NCI-H146 (cell line): ENCODE data around the gene ISLR.

Source experiments
- DNase-seq: peaks from one replicate; lab custom pipeline; 2025; lab: John Stamatoyannopoulos, UW

ISLR gene

DNA sequence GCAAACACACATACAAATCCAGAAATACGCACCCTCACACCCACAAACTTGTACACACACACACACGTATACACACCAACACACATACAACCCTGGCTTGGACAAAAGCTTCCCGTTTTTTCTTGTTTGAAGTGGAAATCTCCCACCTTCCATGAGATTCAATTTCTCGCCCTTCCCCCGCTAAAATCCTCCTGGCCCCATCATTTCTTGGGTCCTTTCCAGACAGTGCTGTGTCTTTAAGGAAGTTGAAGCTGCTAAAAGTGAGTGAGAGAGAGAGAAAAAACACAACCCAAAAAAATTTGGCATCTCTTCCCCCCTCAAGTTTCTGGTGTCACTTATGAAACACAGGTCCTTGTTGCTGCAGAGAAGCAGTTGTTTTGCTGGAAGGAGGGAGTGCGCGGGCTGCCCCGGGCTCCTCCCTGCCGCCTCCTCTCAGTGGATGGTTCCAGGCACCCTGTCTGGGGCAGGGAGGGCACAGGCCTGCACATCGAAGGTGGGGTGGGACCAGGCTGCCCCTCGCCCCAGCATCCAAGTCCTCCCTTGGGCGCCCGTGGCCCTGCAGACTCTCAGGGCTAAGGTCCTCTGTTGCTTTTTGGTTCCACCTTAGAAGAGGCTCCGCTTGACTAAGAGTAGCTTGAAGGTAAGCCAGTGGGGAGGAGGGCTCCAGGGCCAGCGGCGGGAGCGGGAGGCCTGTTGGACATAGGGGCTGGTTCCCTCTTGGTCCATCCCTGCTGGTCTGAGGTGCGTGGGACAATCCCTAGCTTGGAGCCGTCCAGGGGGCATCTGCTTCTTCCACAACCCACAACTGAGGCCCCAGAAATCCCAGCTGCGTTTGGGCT lies at the start of gene ISLR:
Gene ISLR (plus strand): TSS at position 331 of the 839 bp plus-strand sequence. CDS start 1,149 bp downstream, outside the sequence.
- DNase-seq, result no peak

- DNase-seq, result no peak
These were observed 49.3 kb upstream of the ISLR start for GRCh38 chr15:74124196-74124595.

GRCh38 chr15:74124759-74125158 lies 48.8 kb upstream of the ISLR start:
- DNase-seq, result no peak

- peak; percentile 75 for DNase-seq
These were observed 46.1 kb upstream of the ISLR start for GRCh38 chr15:74127255-74127953.

DNA sequence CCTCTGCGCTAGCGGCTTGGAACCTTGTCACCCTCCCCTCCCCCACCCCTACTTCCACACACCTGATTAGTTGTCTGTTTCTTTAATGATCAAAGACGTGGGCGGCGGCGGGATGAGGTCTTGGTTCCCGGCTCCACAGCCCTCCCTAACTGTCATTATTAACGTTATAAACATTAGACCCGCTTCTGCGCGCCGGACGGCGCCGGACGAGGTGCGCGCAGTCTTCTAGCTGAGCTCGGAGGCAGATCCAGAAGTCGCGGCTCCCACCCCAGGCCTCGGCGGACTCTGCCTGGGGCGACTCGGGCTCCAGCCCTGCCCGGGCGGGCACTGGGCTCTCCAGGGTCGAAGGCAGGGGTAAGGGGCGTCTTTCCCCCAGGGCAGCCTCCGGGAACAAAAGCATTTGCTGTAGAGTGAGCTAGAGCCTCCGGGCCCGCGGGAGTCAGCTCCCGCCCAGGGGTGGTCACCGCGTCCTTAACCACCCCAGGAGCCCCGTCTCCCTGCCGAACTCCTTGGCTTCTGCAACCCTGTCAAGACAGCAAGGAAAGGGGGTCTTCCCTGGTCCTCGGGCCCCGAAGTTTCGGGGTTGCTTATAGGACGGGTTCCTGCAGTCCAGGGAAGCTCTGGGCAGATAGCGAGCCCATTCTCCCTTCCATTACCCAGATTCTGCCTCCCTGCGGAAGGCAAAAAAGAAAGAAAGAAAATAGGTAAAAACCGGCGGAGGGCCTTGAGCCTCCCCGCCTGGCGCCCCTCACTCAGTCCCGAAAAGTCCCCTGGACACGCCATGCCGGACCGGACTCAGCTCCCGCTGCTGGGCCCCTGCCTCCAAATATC lies 45.3 kb upstream of the ISLR start:
- no peak for DNase-seq

DNA sequence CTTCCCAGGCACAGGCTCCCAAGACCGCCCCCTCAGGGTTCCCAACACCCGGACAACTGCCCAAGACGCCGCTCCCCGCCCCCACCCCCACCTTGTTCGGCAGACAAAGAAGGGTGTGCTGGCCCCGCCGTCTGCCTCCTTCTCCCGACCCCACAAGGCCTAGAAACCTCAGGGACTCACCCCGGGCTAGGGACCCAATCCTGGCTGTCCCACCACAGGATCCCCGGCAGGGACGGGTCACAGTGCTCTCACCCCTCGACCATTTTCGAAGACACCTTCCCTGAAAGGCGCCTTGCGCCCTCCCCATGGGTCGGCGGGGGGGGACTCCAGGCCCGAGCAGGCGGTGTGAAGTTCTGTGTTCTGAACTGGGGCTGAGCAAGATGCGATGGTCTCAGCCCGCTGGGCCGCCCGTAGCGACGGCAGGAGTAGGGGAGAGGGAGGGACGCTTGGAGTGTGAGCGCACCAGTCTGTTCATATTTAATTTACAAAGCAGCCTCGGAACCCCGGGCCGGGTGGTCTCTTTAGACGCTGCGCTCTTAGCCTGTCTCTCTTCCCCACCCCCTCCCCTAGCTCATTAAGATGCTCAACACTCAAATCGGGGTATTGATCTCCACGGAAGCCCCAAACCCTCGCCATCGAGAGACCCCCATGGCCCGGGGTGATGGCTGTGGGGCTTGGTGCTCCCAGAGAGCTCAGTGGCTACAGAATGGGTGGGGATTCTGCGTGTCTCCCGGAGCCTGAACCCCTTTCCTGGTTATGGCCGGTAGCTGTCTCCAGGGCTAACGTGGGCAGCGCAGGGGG lies 44.5 kb upstream of the ISLR start:
- DNase-seq, result peak; percentile 11

DNA sequence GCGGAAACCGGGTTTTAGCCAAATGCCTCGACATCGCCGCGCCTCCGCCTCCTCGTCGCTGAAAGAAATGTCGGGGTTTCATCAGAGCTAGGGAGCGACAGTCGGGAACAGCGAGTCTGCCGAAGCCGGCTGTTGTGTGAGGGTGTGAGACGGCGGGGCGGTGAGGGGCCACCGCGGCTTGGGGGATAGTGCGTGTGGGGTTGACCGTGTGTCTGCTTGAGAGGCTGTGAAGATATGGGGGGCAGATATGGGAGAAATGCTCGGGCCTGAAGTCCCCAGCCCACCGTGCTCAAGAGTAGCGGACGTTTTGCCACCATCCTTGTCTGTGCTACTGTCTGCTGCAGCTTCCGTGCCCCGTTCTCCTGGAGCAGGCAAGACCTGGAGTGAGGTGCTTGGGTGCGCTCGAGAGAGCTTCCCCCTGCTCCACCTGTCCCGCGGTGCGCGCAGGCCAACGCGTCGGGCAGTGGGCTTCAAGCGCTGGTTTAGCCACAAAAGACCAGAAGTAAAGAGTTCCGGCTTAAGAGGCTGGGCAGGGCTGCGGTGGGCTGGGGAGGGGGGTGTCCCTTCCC lies 43.8 kb upstream of the ISLR start:
- DNase-seq, result peak; percentile 61

GRCh38 chr15:74130155-74130848 lies 43.2 kb upstream of the ISLR start, which contains the start of gene ISLR2:
ISLR2 (plus strand) TSS chr15:74130586; CDS start chr15:74132755, 2,169 bp downstream.
- peak; percentile 61 for DNase-seq

DNA sequence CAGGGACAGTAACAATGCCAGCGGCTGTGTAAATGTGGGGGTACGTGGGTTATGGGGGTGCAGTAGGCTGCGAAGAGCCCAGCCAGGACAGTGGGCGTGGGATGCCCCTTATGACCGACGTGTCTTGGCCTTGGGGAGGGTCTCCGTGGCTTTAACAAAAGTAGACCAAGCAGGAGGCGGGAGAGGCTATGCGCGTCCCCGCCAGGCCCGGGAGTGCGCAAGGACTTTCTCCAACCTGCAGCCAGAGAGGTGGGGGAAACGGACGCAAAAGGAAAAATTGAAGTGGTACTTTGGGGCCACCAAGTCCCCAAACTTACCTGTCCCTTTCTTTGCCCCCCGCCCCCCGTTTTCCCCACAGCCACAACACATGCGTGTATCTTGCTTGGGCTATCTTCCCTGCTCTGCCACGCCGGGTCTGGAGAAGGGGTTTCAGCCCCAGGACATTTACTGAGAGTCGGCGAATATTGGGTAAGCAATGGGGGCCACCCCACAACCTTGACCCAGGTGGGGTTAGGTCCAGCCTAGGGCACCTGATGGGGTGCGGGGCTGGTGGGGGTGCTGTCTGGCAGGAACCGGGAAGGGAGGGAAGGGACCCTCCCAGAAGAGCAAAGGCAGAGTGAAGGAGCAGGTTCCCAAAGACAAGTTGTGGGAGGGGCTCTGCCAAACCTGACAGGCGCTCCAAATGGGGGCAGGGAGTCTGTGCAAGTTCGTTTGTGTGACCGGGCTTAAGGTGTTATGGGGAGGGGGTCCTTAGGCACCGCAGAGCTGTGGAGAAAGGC lies 42.5 kb upstream of the ISLR start:
- no peak for DNase-seq

- no peak for DNase-seq
These were observed 41.7 kb upstream of the ISLR start for GRCh38 chr15:74131628-74132413.

DNA sequence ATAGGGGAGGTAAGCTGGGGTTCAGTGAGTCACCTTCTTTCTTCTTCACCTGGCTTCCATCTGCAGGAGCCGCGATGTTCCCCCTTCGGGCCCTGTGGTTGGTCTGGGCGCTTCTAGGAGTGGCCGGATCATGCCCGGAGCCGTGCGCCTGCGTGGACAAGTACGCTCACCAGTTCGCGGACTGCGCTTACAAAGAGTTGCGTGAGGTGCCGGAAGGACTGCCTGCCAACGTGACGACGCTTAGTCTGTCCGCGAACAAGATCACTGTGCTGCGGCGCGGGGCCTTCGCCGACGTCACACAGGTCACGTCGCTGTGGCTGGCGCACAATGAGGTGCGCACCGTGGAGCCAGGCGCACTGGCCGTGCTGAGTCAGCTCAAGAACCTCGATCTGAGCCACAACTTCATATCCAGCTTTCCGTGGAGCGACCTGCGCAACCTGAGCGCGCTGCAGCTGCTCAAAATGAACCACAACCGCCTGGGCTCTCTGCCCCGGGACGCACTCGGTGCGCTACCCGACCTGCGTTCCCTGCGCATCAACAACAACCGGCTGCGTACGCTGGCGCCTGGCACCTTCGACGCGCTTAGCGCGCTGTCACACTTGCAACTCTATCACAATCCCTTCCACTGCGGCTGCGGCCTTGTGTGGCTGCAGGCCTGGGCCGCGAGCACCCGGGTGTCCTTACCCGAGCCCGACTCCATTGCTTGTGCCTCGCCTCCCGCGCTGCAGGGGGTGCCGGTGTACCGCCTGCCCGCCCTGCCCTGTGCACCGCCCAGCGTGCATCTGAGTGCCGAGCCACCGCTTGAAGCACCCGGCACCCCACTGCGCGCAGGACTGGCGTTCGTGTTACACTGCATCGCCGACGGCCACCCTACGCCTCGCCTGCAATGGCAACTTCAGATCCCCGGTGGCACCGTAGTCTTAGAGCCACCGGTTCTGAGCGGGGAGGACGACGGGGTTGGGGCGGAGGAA lies 40.5 kb upstream of the ISLR start:
- no peak for DNase-seq

GRCh38 chr15:74133694-74134386 lies 39.7 kb upstream of the ISLR start:
- no peak for DNase-seq

- DNase-seq, result no peak
These were observed 39.0 kb upstream of the ISLR start for GRCh38 chr15:74134387-74135027.

- no peak for DNase-seq
These were observed 38.4 kb upstream of the ISLR start for GRCh38 chr15:74135041-74135565.

DNA sequence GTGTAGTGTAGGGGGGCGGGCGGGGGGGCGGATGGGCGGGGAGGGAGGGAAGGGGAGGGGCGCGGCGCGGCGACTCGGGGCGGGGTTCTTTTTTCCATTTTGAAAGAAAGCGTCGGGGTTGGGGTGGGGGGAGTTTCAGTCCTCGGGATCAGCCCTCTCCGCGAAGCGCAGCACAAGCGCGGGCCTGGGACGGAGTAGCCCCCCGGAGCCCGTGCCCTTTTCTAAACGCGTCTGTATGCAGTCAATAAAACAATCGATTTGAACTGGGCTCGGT lies 37.0 kb upstream of the ISLR start:
- no peak for DNase-seq

DNA sequence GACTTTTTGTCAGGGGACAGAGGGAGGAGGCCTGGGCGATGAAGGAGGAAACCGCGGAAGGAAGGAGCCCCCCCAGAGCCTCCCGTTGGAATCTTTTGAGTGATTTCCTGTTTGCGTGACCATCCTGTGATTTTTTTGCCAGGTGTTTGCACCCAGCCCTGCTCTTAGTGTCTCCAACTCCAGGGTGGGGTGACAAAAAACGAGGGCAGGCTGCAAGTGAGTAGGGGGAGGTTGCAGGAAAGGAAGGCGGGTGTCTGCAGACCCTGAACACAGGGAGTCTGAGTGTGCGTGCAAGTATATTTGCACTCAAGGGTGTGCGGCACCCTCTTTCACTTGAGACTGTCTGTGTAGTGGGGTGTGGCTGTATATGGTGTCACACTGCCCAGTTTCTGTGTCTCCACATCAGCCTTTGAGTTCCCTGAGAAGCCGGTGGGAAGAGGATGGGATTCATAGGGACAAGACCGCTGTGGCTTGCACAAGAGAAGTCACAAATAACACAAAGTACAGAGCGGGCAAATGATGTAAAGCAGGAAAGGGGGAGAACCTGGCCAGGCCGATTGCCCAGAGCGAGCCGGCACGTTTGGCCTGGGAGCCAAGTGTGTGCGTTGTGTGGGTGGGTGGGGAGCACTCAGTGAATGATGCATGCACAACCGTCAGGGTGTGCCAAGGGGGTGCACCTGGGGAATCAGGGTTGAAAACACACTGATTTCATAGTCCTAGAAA lies 36.5 kb upstream of the ISLR start:
- no peak for DNase-seq
